SK-N-SH treated with all-trans-retinoic acid at 6 μM for 48 hours (cell line): Measurements from ENCODE around the gene ZNF536.

Source experiments
- GLIS3 ChIP-seq: fragments of 250-450 bp; sonication (Bioruptor Pico); IDR thresholded peaks from 2 replicates; pipeline ENCODE4 v1.5.0; 2020; ENCODE audit warnings: mild to moderate bottlenecking, moderate library complexity
- POU6F1 ChIP-seq: fragments of 250-450 bp; sonication (Bioruptor Pico); IDR thresholded peaks from 2 replicates; pipeline ENCODE4 v1.8.0; 2021; ENCODE audit warnings: low read depth, mild to moderate bottlenecking, moderate library complexity, borderline replicate concordance
- PPARA ChIP-seq: fragments of 250-450 bp; sonication (Bioruptor Pico); IDR thresholded peaks from 2 replicates; pipeline ENCODE4 v1.5.0; 2020; ENCODE audit warnings: mild to moderate bottlenecking, borderline replicate concordance
- RARB ChIP-seq: fragments of 250-450 bp; sonication (Bioruptor Pico); IDR thresholded peaks from 2 replicates; pipeline ENCODE4 v1.8.0; 2021; ENCODE audit warnings: mild to moderate bottlenecking, moderate library complexity
- SNAI2 ChIP-seq: fragments of 250-450 bp; sonication (Bioruptor Pico); IDR thresholded peaks from 2 replicates; pipeline ENCODE4 v1.5.0; 2020; ENCODE audit warnings: mild to moderate bottlenecking, moderate library complexity
- TOX ChIP-seq: fragments of 250-450 bp; sonication (Bioruptor Pico); IDR thresholded peaks from 2 replicates; pipeline ENCODE4 v1.8.0; 2021; ENCODE audit warnings: mild to moderate bottlenecking, moderate library complexity, borderline replicate concordance
- TSHZ2 ChIP-seq: fragments of 250-450 bp; sonication (Bioruptor Pico); IDR thresholded peaks from 2 replicates; pipeline ENCODE4 v1.5.0; 2020; ENCODE audit warnings: mild to moderate bottlenecking, moderate library complexity
- ZFP30 ChIP-seq: fragments of 450-650 bp; formaldehyde crosslinking; IDR thresholded peaks from 2 replicates; pipeline ENCODE4 v1.5.0; 2022; ENCODE audit warnings: mild to moderate bottlenecking, moderate library complexity
- ZNF70 ChIP-seq: fragments of 450-650 bp; formaldehyde crosslinking; IDR thresholded peaks from 2 replicates; pipeline ENCODE4 v1.5.0; 2020; ENCODE audit warnings: mild to moderate bottlenecking, moderate library complexity
- ZNF8 ChIP-seq: fragments of 450-650 bp; formaldehyde crosslinking; IDR thresholded peaks from 2 replicates; pipeline ENCODE4 v1.5.0; 2020; ENCODE audit warnings: mild to moderate bottlenecking, moderate library complexity
- TF ChIP-seq, protein P1 (sequence below): fragments of 250-450 bp; sonication (Bioruptor Pico); IDR thresholded peaks from 2 replicates; pipeline ENCODE4 v1.8.0; 2020; ENCODE audit warnings: mild to moderate bottlenecking, moderate library complexity, borderline replicate concordance
- TF ChIP-seq, protein P2 (sequence below): fragments of 250-450 bp; sonication (Bioruptor Pico); IDR thresholded peaks from 2 replicates; pipeline ENCODE4 v1.5.1; 2021; ENCODE audit warnings: mild to moderate bottlenecking, moderate library complexity
- TF ChIP-seq, protein P3 (sequence below): fragments of 250-450 bp; sonication (Bioruptor Pico); IDR thresholded peaks from 2 replicates; pipeline ENCODE4 v1.5.1; 2020; ENCODE audit warnings: low read depth, mild to moderate bottlenecking, moderate library complexity

DNA sequence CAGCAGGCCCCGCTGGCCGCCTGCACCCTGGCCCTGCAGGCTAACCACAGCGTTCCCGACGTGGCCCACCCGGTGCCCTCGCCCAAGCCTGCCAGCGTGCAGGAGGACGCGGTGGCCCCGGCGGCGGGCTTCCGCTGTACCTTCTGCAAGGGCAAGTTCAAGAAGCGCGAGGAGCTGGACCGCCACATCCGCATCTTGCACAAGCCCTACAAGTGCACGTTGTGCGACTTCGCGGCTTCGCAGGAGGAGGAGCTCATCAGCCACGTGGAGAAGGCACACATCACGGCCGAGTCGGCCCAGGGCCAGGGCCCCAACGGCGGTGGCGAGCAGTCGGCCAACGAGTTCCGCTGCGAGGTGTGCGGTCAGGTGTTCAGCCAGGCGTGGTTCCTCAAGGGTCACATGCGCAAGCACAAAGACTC is 72.1 kb downstream of the ZNF536 start:
- TF ChIP-seq, protein P1, sequence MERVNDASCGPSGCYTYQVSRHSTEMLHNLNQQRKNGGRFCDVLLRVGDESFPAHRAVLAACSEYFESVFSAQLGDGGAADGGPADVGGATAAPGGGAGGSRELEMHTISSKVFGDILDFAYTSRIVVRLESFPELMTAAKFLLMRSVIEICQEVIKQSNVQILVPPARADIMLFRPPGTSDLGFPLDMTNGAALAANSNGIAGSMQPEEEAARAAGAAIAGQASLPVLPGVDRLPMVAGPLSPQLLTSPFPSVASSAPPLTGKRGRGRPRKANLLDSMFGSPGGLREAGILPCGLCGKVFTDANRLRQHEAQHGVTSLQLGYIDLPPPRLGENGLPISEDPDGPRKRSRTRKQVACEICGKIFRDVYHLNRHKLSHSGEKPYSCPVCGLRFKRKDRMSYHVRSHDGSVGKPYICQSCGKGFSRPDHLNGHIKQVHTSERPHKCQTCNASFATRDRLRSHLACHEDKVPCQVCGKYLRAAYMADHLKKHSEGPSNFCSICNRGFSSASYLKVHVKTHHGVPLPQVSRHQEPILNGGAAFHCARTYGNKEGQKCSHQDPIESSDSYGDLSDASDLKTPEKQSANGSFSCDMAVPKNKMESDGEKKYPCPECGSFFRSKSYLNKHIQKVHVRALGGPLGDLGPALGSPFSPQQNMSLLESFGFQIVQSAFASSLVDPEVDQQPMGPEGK (CRISPR knock-in tag): no peak
- TF ChIP-seq ZNF8 (CRISPR knock-in tag): no peak
- no peak for TF ChIP-seq TOX (CRISPR knock-in tag)
- no peak for TF ChIP-seq RARB (CRISPR knock-in tag)
- TF ChIP-seq ZFP30: no peak
- TF ChIP-seq, protein P2, sequence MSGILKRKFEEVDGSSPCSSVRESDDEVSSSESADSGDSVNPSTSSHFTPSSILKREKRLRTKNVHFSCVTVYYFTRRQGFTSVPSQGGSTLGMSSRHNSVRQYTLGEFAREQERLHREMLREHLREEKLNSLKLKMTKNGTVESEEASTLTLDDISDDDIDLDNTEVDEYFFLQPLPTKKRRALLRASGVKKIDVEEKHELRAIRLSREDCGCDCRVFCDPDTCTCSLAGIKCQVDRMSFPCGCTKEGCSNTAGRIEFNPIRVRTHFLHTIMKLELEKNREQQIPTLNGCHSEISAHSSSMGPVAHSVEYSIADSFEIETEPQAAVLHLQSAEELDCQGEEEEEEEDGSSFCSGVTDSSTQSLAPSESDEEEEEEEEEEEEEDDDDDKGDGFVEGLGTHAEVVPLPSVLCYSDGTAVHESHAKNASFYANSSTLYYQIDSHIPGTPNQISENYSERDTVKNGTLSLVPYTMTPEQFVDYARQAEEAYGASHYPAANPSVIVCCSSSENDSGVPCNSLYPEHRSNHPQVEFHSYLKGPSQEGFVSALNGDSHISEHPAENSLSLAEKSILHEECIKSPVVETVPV: no peak
- no peak for TF ChIP-seq SNAI2 (CRISPR knock-in tag)
- TF ChIP-seq, protein P3, sequence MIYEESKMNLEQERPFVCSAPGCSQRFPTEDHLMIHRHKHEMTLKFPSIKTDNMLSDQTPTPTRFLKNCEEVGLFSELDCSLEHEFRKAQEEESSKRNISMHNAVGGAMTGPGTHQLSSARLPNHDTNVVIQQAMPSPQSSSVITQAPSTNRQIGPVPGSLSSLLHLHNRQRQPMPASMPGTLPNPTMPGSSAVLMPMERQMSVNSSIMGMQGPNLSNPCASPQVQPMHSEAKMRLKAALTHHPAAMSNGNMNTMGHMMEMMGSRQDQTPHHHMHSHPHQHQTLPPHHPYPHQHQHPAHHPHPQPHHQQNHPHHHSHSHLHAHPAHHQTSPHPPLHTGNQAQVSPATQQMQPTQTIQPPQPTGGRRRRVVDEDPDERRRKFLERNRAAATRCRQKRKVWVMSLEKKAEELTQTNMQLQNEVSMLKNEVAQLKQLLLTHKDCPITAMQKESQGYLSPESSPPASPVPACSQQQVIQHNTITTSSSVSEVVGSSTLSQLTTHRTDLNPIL (CRISPR knock-in tag): no peak
- no peak for TF ChIP-seq POU6F1 (CRISPR knock-in tag)
- no peak for TF ChIP-seq ZNF70 (CRISPR knock-in tag)
- no peak for TF ChIP-seq PPARA (CRISPR knock-in tag)
- no peak for TF ChIP-seq TSHZ2
- TF ChIP-seq GLIS3 (CRISPR knock-in tag): no peak
